Left lobe of liver (tissue), 2 donors: Measurements from ENCODE around the gene PXDN. TPM values are rescaled to one million over a fixed set of nuclear protein-coding genes. Genes with fewer than 3 reads are reported as not detected.

ENCODE experiments used
- ATAC-seq: fragments of 200-7000 bp; cut with Tn5 transposase; one replicate; pipeline ENCODE4 v1.9.1; 2020; ENCODE audit warnings: mild to moderate bottlenecking, moderate library complexity
- DNase-seq: peaks from one replicate; pipeline ENCODE4 v3.0.0-alpha.2; 2020; ENCODE audit warnings: low spot score
- total RNA-seq: library from RNA; stranded (reverse); gene quantifications from one replicate; pipeline ENCODE4 v1.2.1, GENCODE V29; 2021
- donor health status: DM: no; HTN: no; CAD: no; lungs with moderate emphysema.
- donor health status: DM: no; HTN: yes; CAD: no.

PXDN gene
- total RNA-seq, 1 donor from 2014 or later: 9.4 TPM

- ATAC-seq: no peak
- DNase-seq: peak; percentile 32
Measured at GRCh38 chr2:1673160-1673944, 71.0 kb downstream of the PXDN start.

- peak; percentile 15 for DNase-seq
- no peak for ATAC-seq
Measured at GRCh38 chr2:1672738-1673137, 71.6 kb downstream of the PXDN start.

- DNase-seq (peak; percentile 30), ATAC-seq (no peak)
Measured at GRCh38 chr2:1671916-1672315, 72.4 kb downstream of the PXDN start.

- DNase-seq (peak; percentile 15), ATAC-seq (no peak)
Measured at GRCh38 chr2:1670636-1671035, 73.7 kb downstream of the PXDN start.

GRCh38 chr2:1665761-1666505 lies 78.4 kb downstream of the PXDN start:
- ATAC-seq (no peak), DNase-seq (peak; percentile 14)

- ATAC-seq (no peak), DNase-seq (peak; percentile 34)
Measured at GRCh38 chr2:1664698-1665097, 79.6 kb downstream of the PXDN start.

GRCh38 chr2:1664076-1664605 lies 80.2 kb downstream of the PXDN start:
- ATAC-seq (no peak), DNase-seq (peak; percentile 28)

GRCh38 chr2:1663621-1664020 lies 80.7 kb downstream of the PXDN start:
- ATAC-seq (no peak), DNase-seq (peak; percentile 40)

- ATAC-seq (no peak), DNase-seq (no peak)
Measured at GRCh38 chr2:1662606-1663180, 81.6 kb downstream of the PXDN start.

GRCh38 chr2:1661891-1662605 lies 82.3 kb downstream of the PXDN start:
- DNase-seq: peak; percentile 40
- no peak for ATAC-seq

GRCh38 chr2:1660656-1661640 lies 83.4 kb downstream of the PXDN start:
- DNase-seq (peak; percentile 24), ATAC-seq (no peak)

- DNase-seq (peak; percentile 38), ATAC-seq (no peak)
Measured at GRCh38 chr2:1659951-1660565, 84.3 kb downstream of the PXDN start.

GRCh38 chr2:1658394-1659151 lies 85.7 kb downstream of the PXDN start:
- DNase-seq: peak; percentile 27
- ATAC-seq: no peak

- no peak for ATAC-seq
- peak; percentile 28 for DNase-seq
Measured at GRCh38 chr2:1656961-1657841, 87.1 kb downstream of the PXDN start.

- no peak for DNase-seq
- no peak for ATAC-seq
Measured at GRCh38 chr2:1656326-1656960, 87.9 kb downstream of the PXDN start.

GRCh38 chr2:1655461-1655860 lies 88.9 kb downstream of the PXDN start:
- ATAC-seq (no peak), DNase-seq (peak; percentile 18)
